Measurements from ENCODE around the gene NFATC3.

NFATC3 gene

DNA sequence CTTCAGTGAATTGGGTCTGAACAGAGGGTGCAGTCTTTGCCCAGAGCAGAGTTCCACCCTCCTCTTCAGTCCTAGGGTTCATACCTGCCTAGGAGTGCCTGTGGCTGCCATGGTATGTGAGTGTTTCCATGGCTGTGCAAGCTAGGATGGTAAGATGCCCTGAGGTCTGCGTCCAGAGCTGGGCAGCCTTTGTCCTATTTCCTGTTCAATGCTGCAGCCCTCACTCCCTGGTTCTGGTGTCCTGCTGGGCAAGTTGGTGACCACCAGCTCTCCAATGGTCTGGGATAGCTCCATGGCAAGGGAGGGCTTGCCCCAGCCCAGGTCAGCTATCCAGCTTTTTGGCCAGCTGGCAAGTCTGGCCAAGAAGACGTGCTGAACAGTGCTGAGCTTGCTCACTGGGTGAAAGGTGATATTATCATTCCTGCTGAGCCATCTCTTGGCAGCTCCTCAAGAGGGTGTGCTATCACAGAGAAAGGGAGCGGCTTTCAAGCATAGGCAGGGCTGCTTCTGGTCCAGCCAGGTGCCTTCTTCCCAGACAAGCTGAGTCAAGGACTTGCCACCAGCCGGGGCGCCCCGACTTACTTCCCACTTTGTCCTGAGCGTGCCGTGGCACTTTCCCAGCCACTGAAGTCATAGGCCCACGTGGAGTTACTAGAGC is 13.0 kb upstream of the NFATC3 start:
- DNase-seq (ENCODE audit: low read depth, low spot score), result peak; percentile 49

DNA sequence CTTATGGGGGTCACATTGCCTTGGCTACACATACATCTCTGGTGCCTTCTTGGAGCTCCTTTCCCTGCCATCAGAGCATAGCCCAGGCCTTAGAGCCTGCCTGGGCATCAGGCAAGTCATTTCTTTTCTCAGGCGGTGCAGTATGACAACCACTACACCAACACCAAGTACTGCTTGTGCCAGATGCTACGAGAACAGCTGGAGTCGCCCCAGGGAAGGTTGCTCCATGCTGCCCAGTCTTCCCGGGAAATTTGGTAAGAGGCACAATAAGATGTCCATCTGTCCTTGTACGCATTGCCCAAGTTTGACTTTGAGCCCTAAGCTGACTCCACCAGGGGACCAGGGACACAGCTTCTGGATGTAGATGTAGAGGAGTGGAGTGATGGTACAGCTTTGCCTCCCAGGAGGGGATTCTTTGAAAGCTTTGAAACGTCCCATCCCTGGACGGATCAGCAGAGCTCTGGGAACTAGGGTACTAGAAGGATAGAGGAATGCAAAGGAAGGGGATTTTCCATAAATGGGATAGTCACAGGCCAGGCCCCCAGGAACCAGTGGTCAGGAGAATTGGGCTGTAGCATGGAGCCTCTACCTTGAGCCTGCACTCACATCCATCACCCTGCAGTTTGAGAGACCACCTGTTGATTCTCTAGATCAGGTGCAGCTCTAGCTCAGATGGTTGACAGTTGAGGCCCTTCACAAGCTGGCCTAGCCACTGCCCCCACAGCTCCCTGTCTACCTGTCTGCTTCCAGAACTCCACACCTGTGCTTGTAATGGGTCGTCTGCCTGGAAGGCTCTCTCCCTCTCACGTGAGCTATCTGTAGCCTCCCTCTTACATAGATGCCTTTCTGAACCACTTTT is 11.0 kb upstream of the NFATC3 start:
- no peak for DNase-seq (ENCODE audit: low read depth, low spot score)

DNA sequence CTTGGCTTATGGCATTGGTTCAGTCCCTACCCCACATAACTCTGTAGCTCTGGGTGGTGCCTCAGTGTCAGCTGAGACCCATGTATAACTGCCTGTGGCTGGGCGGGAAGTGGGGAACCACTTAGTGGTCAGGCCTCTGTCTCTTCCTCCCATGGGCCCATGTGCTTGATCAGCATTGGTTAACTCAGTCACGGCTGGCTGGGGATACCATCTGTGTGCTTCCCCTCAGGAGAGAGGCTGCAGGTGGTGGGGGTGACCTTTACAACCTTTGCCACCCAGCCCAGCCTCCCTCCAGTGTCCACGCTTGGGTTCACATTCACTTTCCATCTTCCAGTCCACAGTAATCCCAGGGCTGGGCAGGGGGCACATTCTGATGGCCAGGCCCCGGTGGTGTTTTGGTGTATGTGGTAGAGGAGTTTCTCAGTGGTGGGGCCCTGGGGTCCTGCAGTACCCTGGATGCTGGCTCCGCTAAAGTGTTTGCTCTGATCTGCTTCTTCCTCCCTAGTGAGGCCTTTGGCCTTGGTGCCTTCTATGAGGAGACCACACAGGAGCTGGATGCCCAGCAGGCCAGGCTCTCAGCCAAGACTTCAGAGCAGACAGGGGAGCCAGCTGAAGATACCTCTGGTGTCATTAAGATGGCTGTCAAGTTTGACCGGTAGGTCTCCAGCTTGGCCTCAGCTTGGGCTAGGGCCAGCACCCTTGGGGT is 10.2 kb upstream of the NFATC3 start:
- no peak for DNase-seq (ENCODE audit: low read depth, low spot score)

DNA sequence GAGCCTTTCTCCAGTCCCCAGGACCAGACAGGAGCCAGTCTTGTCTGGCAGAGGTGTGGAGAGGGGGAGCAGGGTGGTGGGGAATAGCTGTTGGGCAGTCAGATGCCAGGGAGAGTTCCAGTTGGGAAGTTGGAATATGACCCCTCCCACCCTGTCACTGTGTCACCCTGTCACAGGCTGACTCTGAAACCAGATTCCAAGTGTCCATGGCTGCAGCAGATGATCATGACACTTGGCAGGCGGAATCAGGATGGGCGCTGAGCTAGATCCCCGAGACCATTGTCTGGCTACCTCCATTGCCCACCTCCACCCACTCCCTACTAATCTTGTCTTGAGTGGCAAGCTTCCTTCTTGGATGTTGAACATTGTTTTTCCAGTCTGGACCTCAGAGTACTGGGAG is 9.2 kb upstream of the NFATC3 start:
- no peak for DNase-seq (ENCODE audit: low read depth, low spot score)

DNA sequence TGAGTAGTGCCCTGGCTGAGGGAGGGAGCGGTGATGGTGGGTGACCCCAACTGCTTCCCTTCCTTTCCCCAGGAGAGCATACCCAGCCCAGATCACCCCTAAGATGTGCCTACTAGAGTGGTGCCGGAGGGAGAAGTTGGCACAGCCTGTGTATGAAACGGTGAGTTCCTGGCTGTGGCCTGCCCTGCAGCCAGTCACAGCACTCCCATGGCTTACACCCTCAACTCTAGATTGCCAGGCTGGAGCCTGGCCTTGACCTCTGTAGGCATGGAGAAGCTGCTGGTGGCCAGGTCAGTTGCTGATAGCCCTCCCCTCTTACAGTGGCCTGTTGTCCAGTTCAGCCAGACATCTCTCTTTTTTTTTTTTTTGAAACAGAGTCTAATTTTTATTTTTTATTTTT is 8.6 kb upstream of the NFATC3 start:
- DNase-seq (ENCODE audit: low read depth, low spot score), result no peak

DNA sequence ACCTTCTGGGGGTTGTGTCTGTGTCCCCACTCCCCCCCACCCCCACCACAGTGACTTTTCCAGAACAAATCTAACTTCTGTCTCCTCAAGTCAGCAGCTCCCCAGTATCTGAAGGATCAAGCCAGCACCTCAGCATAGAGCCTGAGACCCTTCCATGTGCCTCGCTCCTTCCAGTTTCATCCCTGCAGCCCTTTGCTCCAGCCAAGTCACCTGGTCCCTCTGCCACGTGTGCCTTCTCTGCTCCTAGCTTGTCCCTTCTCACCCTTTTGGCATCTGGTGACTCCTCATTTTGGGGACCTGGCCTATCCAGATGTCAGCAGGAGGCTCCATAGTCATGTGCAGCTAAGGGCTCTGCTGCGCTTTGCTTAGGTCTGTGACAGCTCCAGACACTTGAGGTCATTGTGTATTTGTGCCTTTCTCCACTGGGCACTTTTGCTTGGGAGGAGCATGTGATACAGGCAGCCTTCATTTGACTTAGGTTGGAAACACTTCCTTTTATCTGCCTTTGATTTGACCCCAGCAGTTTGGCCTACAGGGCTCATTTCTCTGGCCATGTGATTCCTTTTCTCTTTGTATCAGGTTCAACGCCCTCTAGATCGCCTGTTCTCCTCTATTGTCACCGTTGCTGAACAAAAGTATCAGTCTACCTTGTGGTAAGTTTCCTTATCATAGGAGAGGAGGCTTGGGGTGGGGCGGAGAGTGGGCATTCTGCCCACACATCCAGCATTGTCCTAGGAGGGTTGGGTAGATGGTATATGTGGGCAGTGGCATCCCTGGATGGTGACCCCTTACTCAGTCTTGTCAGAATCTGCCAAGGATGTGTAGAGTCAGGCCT is 7.1 kb upstream of the NFATC3 start:
- DNase-seq (ENCODE audit: low read depth, low spot score), result no peak

DNA sequence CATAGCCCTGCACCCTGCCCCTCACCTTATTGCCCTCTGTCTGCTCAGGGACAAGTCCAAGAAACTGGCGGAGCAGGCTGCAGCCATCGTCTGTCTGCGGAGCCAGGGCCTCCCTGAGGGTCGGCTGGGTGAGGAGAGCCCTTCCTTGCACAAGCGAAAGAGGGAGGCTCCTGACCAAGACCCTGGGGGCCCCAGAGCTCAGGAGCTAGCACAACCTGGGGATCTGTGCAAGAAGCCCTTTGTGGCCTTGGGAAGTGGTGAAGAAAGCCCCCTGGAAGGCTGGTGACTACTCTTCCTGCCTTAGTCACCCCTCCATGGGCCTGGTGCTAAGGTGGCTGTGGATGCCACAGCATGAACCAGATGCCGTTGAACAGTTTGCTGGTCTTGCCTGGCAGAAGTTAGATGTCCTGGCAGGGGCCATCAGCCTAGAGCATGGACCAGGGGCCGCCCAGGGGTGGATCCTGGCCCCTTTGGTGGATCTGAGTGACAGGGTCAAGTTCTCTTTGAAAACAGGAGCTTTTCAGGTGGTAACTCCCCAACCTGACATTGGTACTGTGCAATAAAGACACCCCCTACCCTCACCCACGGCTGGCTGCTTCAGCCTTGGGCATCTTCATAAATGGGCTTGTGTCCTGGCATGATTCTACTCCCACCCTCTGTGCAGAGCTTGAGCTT is 6.3 kb upstream of the NFATC3 start:
- no peak for DNase-seq (ENCODE audit: low read depth, low spot score)

DNA sequence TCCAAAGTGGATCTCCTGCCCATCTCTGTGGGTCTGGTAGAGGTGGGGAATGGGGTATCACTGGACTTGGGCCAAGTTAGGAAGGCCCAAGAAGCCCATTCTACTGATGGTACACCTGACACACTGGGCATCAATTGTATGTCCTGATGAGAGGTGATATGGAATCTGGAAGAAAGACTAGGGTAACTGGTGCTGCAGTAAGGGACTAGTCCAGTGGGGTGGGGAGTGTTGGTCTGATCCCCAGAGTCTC is 5.9 kb upstream of the NFATC3 start:
- DNase-seq (ENCODE audit: low read depth, low spot score), result no peak

DNA sequence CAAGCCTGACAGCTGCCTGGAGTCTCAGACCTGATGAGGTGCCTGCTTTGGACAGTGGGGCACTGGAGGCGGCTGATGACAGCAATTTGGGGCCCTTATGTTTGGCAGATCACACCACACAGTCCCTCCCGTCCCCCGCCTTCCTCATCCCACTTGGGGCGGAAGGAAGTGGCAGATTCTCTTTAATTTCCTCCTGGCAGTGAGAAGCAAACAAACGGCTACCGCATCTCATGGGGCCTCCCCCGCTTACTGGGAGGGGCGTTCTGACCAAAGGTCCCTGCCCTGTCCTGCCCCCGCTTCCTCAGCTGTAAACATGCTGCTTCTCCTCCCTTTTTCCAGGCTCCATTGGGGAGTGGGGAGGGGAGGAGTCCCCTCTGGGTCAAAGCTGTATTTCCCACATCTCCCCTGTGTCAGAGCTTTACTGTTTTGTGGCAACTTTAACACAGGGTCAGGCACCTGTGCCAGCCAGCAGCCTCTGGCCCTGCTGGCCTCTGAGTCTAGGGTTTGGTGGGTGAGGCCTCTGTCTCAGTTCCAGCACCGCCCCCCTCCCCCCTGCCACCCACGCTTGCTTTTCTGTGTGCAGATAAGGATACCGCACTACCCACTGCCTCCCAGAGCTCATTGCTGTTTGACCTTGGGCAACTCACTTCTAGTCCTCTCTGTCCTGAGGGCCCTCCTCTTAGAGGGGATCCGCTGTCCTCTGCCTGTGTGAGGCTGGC is 5.4 kb upstream of the NFATC3 start:
- DNase-seq (ENCODE audit: low read depth, low spot score), result no peak

DNA sequence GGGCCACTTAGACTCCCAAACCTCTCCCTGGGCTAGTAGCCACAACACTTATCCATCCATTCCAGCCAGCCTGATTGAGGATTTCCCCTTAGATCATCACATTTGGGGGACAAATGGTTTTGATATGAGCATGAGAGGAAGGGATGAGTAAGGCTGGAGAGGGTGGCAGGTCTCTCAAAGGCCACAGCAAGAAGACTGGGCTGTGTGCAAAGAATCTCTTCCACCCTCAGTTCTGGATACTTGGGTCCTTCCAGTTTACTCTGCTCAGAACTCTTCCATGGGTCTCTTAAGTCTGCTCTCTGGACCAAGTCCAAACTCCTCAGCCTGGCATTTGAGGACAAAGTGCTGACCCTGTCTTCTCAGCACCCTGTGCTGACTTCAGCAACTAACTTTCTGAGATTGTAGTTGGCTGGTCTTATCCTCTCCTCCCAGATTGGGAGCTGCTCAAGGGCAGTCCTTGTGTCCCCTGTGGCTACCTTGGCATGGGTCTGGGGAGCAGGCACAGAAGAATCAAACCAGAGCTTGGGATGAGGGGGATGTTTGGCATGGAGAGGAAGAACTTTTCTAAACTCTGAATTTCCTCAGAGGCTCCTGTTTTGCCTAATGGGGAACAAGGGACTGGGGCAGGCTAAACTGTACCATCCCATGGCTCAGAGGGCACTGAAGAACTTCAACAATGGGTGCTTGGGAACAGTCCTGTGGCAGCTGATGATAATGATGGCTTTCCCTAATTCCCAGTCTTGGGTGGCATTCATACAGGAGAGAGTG is 3.1 kb upstream of the NFATC3 start:
- no peak for DNase-seq (ENCODE audit: low read depth, low spot score)

DNA sequence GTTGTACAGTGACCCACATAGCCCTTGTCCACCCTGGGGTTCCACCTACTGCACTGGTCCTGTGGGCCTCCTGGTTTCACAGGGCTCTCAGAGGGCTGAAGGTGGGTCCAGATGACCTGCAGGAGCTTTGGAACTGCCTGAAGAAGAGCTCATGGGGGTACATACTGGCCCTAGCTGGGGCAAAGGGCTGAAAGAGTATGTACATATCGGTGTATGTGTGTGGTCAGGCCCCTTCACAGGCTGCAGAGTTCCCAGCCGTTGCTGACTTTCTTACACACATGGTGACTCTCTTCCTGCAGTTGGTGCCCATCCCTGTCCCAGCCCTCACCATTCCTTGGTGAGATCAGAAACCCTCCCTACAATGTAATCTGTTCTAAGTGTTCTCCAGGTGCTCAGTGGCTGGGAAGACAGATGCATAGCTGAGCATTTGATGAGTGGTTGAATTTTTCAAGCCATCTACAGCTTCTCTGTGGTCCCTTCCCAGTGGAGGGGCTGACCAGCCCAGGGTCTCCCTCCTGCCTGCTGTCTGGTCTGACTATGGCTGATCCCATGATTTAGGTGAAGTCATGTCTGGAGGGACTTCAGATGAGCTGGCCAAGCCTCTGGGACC is 2.4 kb upstream of the NFATC3 start:
- DNase-seq (ENCODE audit: low read depth, low spot score), result no peak

DNA sequence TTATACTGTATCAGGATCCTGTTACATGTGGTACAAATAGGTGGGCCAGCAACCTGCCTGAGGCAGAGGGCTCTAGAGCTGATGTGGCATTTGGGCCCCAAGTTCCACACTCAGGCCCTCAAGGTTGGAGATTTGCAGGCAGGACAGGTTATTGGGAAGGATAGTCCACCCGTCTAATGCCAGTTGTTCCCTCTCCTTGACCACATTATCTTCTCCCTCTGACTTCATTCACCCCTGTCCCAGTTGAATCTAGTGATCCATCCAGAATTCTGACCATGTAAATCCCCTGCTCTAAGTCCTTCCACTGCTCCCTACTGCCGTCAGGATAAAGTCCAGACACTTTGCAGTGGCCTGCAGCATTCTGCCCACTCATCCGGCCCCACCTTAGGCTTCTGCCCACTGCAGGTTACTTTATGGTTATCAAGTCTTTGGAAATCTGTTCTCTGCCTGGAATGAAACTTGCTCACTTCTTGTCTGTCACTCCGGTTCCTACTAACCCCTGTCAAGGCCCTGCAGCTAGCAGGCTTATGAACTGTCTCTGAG is 1.9 kb upstream of the NFATC3 start:
- no peak for DNase-seq (ENCODE audit: low read depth, low spot score)

DNA sequence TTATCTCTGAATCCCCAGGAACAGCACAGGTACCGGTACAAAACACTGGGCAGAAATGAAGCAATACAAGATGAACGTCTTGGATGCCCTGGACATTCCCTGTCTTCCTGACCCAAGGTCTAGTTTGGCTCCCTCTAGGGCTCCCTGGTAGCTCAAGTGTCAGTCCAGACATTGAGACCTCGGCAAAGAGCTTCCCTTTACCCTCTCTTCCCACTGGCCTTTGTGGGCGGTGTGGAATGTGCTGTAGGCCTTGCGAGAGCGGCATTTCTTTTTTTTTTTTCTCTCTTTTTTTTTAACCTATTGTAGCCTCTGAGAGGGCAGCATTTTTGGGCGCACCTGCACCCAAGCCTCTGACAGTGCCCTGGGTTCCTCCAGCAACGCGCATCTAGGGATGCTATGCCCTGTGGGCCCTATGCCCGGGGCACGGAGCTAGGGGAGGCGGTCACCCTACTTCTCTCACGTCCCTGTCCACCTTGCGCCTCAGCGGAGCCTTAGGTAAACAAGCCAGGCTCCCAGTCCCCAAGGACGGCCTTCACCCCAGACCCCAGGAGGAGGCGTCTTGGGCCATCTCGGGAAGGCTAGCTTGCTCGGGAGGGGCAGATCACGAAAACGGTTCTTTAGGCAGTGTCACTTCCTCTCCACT is 1.2 kb upstream of the NFATC3 start:
- DNase-seq (ENCODE audit: low read depth, low spot score), result no peak

DNA sequence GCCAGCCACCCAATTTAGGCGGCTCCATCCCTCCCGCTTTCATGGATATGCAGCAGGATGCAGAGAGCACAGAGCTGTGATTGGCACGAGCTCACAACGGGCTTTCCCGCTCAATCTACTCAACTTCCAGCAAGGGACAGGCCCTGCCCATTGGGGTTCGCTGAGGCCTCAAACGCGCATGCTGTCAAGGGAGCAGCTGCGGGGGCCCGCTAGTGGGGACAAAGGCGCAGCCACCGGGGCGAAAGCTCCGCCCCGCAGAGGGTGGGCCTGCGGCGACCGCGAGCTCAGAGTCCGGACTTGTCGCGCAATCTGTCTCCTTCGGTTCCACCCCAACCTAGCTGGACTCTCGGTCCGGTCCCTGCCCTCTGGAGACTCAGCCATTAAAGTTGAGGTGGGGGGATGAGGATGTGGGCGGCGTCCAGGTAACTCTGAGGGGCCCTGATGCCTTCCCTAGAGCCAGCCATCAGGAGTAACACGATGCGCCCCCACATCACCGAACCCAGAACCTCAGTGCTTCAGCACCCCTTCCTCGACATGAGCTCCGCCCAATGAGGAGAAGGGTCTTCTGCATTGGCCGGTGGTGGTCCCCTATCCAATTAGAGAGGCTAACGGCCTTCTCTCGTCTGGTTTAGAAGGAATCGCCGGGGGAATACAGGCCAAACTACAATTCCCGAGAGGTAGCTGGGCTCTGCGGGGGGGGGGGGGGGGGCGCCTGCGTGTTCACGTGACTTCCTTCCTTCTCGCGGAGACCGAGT is 489 bp upstream of the NFATC3 start:
- DNase-seq (ENCODE audit: low read depth, low spot score), result peak; percentile 73

DNA sequence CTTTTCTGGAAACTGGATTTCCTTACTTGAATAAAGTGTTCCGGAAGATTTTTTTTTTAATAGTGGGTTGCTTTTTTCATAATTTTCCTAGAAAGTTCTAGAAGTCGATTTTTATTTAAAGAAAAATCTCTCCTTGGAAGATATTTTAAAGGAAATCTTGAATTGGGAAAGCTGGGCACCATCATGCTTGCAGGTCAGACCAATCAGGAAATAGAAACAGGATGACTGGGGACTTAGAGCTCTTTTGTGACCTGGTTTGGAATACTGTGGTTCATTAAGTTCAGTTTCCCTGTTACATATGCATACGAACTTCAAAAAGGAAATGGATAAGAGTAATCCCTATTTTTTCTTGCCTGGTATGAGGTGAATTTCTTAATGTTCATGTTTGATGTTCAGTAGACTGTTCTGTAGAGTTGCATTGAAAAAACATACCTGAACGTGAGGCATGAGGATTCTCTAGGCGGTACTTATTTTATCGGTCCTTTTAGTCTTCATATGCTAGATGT is 1.2 kb downstream of the NFATC3 start:
- no peak for DNase-seq (ENCODE audit: low read depth, low spot score)

DNA sequence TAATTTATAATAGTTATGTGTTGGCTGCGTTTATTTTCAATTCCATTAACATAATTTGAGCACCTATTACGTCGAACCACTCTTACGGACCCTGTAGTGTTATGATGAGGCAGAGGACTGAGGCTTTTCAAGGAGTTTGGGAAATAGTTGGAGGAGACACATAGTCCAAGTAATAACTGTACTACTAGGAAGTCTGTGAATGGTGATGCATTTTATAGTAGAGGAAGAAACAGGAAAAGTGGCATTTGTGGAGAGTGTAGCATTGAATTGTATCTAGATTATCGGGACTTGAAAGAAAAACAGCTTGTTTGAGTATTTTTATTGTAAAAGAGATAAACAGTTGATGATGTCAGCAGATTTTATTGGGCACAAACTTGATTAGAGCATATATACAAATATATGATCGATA is 1.7 kb downstream of the NFATC3 start:
- DNase-seq (ENCODE audit: low read depth, low spot score), result no peak

DNA sequence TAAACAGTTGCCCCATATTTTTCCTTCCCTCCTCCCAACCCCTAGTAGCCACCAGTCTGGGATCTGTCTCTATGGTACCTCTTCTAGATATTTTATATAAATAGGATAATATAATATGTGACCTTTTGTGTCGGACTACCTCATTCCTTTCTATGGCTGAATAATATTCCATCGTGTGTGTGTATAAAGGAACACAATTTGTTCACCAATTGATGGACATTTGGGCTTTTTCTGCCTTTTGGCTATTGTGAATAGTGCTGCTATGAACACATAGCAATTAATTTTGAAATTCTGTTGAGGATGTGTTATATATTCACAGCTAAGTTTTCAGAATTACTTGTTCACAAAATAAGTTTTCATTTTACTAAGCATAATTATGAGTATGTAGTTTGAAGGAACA is 2.5 kb downstream of the NFATC3 start:
- DNase-seq (ENCODE audit: low read depth, low spot score), result no peak

Data from brain pericyte (primary cell).